ENCODE measurements around the gene ABCC10. TPM values are rescaled to one million over a fixed set of nuclear protein-coding genes. Genes with fewer than 3 reads are reported as not detected.
"Not testable (repeated sequence)": the region's sequence is repeated elsewhere in the genome, so short reads cannot be mapped to it uniquely, and the experiment has no call there.

Gene ABCC10
- total RNA-seq, 1 experiment from 2014 or later, result 31.8 TPM

GRCh38 chr6:43408259-43408658 lies 19.1 kb upstream of the ABCC10 start:
- H3K14ac ChIP-seq (ENCODE audit: insufficient read depth, low read length), result no peak overlapping the region
- no peaks in the 10 kb centered on the region for H4K20me1 ChIP-seq (ENCODE audit: control insufficient read depth, insufficient read depth, insufficient read length)
- no peak overlapping the region for H2BK20ac ChIP-seq (ENCODE audit: low read depth, low read length, poor library complexity, severe bottlenecking)
- no CpG with 5 or more reads among the region's 4 CpGs for WGBS (ENCODE audit: extremely low coverage, insufficient read length, low lambda C conversion rate)
- H2BK12ac ChIP-seq (ENCODE audit: insufficient read length, low read depth, low read length), result no peak overlapping the region
- no peak overlapping the region for H3T11ph ChIP-seq (ENCODE audit: low read length)
- Mint-ChIP-seq H3K4me3 (no peak overlapping the region), H3K36me3 (ENCODE audit: insufficient read depth in 1 of 3, low read depth in 3 of 3) (no peaks in the 10 kb centered on the region), H3K9me3 (peaks cover 0 to 2% of the 10 kb centered on the region in 2 experiments; a peak in 1 of 5 replicates), H3K4me1 (no peaks in the 10 kb centered on the region), H3K27me3 (ENCODE audit: low read depth) (peaks cover 13% of the 10 kb centered on the region), H3K27ac (no peak overlapping the region)
- no peak overlapping the region for H2BK120ac ChIP-seq (ENCODE audit: low read depth, low read length, poor library complexity, severe bottlenecking)
- H2AFZ ChIP-seq (ENCODE audit: low read length), result no peak overlapping the region
- no peak overlapping the region for H3K4ac ChIP-seq (ENCODE audit: low read depth, low read length)
- H2BK5ac ChIP-seq (ENCODE audit: insufficient read length, low read length), result no peak overlapping the region
- H2BK15ac ChIP-seq (ENCODE audit: low read depth, low read length), result no peak overlapping the region; the same call in 1 of the 2 replicates
- H4K5ac ChIP-seq (ENCODE audit: insufficient read length, low read depth, low read length), result no peak overlapping the region
- no peaks in the 10 kb centered on the region for H3K27me3 ChIP-seq (ENCODE audit: insufficient read depth, low read length)
- no peak overlapping the region for H3K4me2 ChIP-seq (ENCODE audit: insufficient read depth, insufficient read length, low read length)
- no peaks in the 10 kb centered on the region for H3K79me2 ChIP-seq (ENCODE audit: insufficient read depth, low read length)
- H3K18ac ChIP-seq (ENCODE audit: insufficient read length, low read depth, low read length), result no peak overlapping the region
- H3K23ac ChIP-seq (ENCODE audit: insufficient read length, low read depth, low read length), result no peak overlapping the region
- H4K91ac ChIP-seq (ENCODE audit: insufficient read length, low read depth, low read length), result no peak overlapping the region
- no peak overlapping the region for H3K9ac ChIP-seq (ENCODE audit: extremely low read depth, insufficient read length, low read length)
- no peak for DNase-seq
- H4K8ac ChIP-seq (replicated peaks; ENCODE audit: insufficient read length, low read depth, low read length), result no peak overlapping the region
- H3K9me3 ChIP-seq (ENCODE audit: control insufficient read depth, low read depth, low read length), result no peaks in the 10 kb centered on the region
- no peak overlapping the region for H3K56ac ChIP-seq (ENCODE audit: insufficient read length, low read depth, low read length)
- H3K4me1 ChIP-seq (ENCODE audit: insufficient read depth, low read length), result no peaks in the 10 kb centered on the region
- no peak overlapping the region for H3K27ac ChIP-seq (ENCODE audit: insufficient read length, low read depth, low read length)
- no peaks in the 10 kb centered on the region for H3K79me1 ChIP-seq (ENCODE audit: insufficient read depth, low read depth, low read length, poor library complexity, severe bottlenecking)
- H3K23me2 ChIP-seq (ENCODE audit: insufficient read length, low read depth, low read length, poor library complexity, severe bottlenecking), result no peaks in the 10 kb centered on the region
- no peak overlapping the region for H2AK5ac ChIP-seq (ENCODE audit: insufficient read length, low read length)
- TF ChIP-seq, protein P1, sequence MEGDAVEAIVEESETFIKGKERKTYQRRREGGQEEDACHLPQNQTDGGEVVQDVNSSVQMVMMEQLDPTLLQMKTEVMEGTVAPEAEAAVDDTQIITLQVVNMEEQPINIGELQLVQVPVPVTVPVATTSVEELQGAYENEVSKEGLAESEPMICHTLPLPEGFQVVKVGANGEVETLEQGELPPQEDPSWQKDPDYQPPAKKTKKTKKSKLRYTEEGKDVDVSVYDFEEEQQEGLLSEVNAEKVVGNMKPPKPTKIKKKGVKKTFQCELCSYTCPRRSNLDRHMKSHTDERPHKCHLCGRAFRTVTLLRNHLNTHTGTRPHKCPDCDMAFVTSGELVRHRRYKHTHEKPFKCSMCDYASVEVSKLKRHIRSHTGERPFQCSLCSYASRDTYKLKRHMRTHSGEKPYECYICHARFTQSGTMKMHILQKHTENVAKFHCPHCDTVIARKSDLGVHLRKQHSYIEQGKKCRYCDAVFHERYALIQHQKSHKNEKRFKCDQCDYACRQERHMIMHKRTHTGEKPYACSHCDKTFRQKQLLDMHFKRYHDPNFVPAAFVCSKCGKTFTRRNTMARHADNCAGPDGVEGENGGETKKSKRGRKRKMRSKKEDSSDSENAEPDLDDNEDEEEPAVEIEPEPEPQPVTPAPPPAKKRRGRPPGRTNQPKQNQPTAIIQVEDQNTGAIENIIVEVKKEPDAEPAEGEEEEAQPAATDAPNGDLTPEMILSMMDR (conservative IDR thresholded peaks at IDR 0.05), result no peak

- not testable (repeated sequence) for H3K9me3 ChIP-seq (ENCODE audit: control insufficient read depth, low read depth, low read length); H3K4me3 Mint-ChIP-seq; H3K79me1 ChIP-seq (ENCODE audit: insufficient read depth, low read depth, low read length, poor library complexity, severe bottlenecking)
These were observed 16.6 kb upstream of the ABCC10 start for GRCh38 chr6:43410776-43411175.

More at GRCh38 chr6:43410776-43411175, 16.6 kb upstream of the ABCC10 start:
- H2BK20ac ChIP-seq (ENCODE audit: low read depth, low read length, poor library complexity, severe bottlenecking); H4K20me1 ChIP-seq (ENCODE audit: control insufficient read depth, insufficient read depth, insufficient read length); H2AK5ac ChIP-seq (ENCODE audit: insufficient read length, low read length); H3K27ac Mint-ChIP-seq; H3T11ph ChIP-seq (ENCODE audit: low read length); H3K4me1 ChIP-seq (ENCODE audit: insufficient read depth, low read length); H2BK12ac ChIP-seq (ENCODE audit: insufficient read length, low read depth, low read length); H3K23ac ChIP-seq (ENCODE audit: insufficient read length, low read depth, low read length); H2BK15ac ChIP-seq (ENCODE audit: low read depth, low read length); H3K79me2 ChIP-seq (ENCODE audit: insufficient read depth, low read length); H3K23me2 ChIP-seq (ENCODE audit: insufficient read length, low read depth, low read length, poor library complexity, severe bottlenecking); H3K18ac ChIP-seq (ENCODE audit: insufficient read length, low read depth, low read length); H3K9ac ChIP-seq (ENCODE audit: extremely low read depth, insufficient read length, low read length); H3K14ac ChIP-seq (ENCODE audit: insufficient read depth, low read length); H2BK5ac ChIP-seq (ENCODE audit: insufficient read length, low read length); H3K4me1 Mint-ChIP-seq; H3K27me3 ChIP-seq (ENCODE audit: insufficient read depth, low read length); H3K27ac ChIP-seq (ENCODE audit: insufficient read length, low read depth, low read length); DNase-seq; H4K8ac ChIP-seq (replicated peaks; ENCODE audit: insufficient read length, low read depth, low read length); H2AFZ ChIP-seq (ENCODE audit: low read length); H3K56ac ChIP-seq (ENCODE audit: insufficient read length, low read depth, low read length); H3K9me3 Mint-ChIP-seq; H4K91ac ChIP-seq (ENCODE audit: insufficient read length, low read depth, low read length); H4K5ac ChIP-seq (ENCODE audit: insufficient read length, low read depth, low read length); H3K27me3 Mint-ChIP-seq (ENCODE audit: low read depth); H2BK120ac ChIP-seq (ENCODE audit: low read depth, low read length, poor library complexity, severe bottlenecking); H3K4ac ChIP-seq (ENCODE audit: low read depth, low read length); H3K36me3 Mint-ChIP-seq (ENCODE audit: insufficient read depth in 1 of 3, low read depth in 3 of 3); H3K4me2 ChIP-seq (ENCODE audit: insufficient read depth, insufficient read length, low read length): not testable (repeated sequence)
- no CpG with 5 or more reads among the region's 1 CpG for WGBS (ENCODE audit: extremely low coverage, insufficient read length, low lambda C conversion rate)
